GM06990 (cell line): ENCODE data around the gene TCF7L1.

Experiments
- DNase-seq: peaks from one replicate; pipeline ENCODE4 v3.0.0-alpha.2; 2011; ENCODE audit not compliant: insufficient read length; ENCODE audit errors: extremely low read depth
- H3K27me3 ChIP-seq: replicated peaks from 2 replicates; pipeline ENCODE4 v1.6.0; 2011; ENCODE audit warnings: low read length; ENCODE audit not compliant: control insufficient read depth, insufficient read depth
- H3K36me3 ChIP-seq: 2 replicates; pipeline ENCODE4 v1.5.1; 2011; ENCODE audit warnings: low read length; ENCODE audit not compliant: control insufficient read depth, insufficient read depth
- H3K4me3 ChIP-seq: replicated peaks from 2 replicates; pipeline ENCODE4 v1.5.1; 2011; ENCODE audit warnings: low read depth, mild to moderate bottlenecking, control low read depth, low read length
- CTCF ChIP-seq: IDR thresholded peaks from 2 replicates; pipeline ENCODE4 v1.5.1; 2011; ENCODE audit warnings: low read length, control low read depth, mild to moderate bottlenecking, inconsistent platforms; ENCODE audit not compliant: insufficient read depth, poor library complexity, severe bottlenecking

The TCF7L1 gene

GRCh38 chr2:85178154-85178553 lies 45.0 kb downstream of the TCF7L1 start:
- H3K4me3 ChIP-seq: no peak overlapping the region
- no peak for DNase-seq
- no peaks in the 10 kb centered on the region for H3K36me3 ChIP-seq
- no peak for TF ChIP-seq CTCF
- peaks cover 3% of the 10 kb centered on the region for H3K27me3 ChIP-seq

GRCh38 chr2:85178980-85179411 lies 45.8 kb downstream of the TCF7L1 start:
- no peak for DNase-seq
- TF ChIP-seq CTCF: no peak
- Histone ChIP-seq H3K4me3 (no peak overlapping the region), H3K27me3 (peaks cover 3% of the 10 kb centered on the region), H3K36me3 (no peaks in the 10 kb centered on the region)

- peaks cover 3% of the 10 kb centered on the region for H3K27me3 ChIP-seq
- no peak for TF ChIP-seq CTCF
- DNase-seq: no peak
- no peak overlapping the region for H3K4me3 ChIP-seq
- no peaks in the 10 kb centered on the region for H3K36me3 ChIP-seq
These were observed 46.3 kb downstream of the TCF7L1 start for GRCh38 chr2:85179541-85179940.

GRCh38 chr2:85180322-85181133 lies 47.3 kb downstream of the TCF7L1 start:
- Histone ChIP-seq H3K27me3 (peaks cover 3% of the 10 kb centered on the region), H3K4me3 (no peak overlapping the region), H3K36me3 (no peaks in the 10 kb centered on the region)
- no peak for DNase-seq
- TF ChIP-seq CTCF: no peak

- Histone ChIP-seq H3K27me3 (no peaks in the 10 kb centered on the region; the same call in none of the 2 replicates), H3K36me3 (no peaks in the 10 kb centered on the region), H3K4me3 (no peak overlapping the region)
- peak; percentile 23 for TF ChIP-seq CTCF
- DNase-seq: no peak
These were observed 48.0 kb downstream of the TCF7L1 start for GRCh38 chr2:85181134-85181631.
